ENCODE data around the gene SCN10A.
A peak's percentile ranks its signal among the peaks of the same experiment; 100 is the strongest.

SCN10A gene

GRCh38 chr3:38652934-38653333, 163.1 kb downstream of the SCN10A start:
- no peak for DNase-seq (ENCODE audit: low spot score)

- peak; percentile 68 for DNase-seq (ENCODE audit: low spot score)
These were observed 164.7 kb downstream of the SCN10A start for GRCh38 chr3:38651153-38651789.

DNA sequence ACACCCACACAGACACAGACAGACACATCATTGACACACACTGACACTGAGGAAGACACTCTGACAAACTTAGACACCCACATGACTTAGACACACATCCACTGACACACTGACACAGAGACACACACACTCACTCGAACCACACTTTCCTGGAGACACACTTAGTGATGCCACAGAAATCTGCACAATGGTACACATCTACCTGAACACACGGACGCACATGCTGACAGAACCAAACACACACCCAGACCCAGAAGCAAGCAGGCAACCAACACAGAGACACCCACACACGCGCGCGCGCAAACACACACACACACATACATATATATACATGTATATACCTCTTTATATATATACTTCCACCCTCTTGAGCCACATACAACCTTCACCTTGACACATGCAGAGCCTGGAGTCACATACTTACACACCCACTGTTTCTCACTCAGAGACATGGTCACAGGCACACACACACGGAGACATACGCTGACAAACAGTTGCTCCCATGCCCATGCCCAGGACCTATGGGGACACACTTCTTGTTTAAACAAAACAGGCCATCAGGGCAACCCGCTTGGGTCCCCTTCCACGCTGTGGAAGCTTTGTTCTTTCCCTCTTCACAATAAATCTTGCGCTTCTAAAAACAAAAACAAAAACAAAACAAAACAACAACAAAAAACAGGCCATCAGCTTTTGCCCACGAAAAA, 165.6 kb downstream of the SCN10A start:
- no peak for DNase-seq (ENCODE audit: low spot score)

- peak; percentile 51 for DNase-seq (ENCODE audit: low spot score)
These were observed 166.3 kb downstream of the SCN10A start, which contains the start of gene SCN5A for GRCh38 chr3:38649500-38650247. Gene SCN5A (minus strand): TSS chr3:38649687. CDS start chr3:38633307, 16,380 bp downstream.

DNA sequence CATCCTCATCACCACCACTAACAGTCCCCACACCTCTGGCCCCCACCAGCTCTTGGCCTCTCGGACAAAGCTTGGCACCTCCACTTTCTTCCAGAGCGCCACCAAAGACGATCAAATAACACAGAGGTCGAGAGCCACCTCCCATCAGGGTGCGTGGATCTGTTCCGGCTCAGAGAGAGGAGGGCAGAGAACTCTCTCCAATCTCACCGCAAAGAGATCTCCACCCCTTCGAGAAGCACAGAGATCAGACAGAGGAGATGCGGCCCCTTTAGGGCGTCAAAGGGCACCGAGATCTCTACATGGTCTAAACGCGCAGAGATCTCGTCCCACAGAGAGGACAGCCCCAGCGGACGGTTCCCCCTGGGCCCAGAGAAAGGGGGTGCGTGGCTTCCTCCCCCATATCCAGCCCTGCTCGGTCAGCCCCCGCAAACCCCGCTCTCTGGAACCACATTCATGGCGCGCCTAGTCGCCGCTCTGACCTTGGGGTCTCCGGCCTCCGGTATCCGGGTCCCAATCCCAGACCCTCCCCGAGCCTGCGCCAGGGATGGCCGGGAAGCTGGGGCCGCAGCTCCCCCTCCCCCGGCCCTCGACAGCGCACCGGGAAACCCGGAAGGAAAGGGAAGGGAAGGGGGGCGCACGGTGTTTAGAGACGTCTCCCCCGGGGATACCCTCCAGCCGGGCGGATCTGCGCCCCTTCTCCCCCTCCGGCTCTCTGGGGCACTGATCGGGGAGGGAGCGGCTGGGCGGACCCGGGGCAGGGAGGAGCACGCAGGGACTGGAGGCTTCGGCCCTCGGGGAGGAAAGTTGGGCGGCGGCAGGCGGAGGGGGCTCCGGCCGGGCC, 167.1 kb downstream of the SCN10A start:
- DNase-seq (ENCODE audit: low spot score), result no peak

- no peak for DNase-seq (ENCODE audit: low spot score)
These were observed 167.9 kb downstream of the SCN10A start for GRCh38 chr3:38648024-38648658.

DNA sequence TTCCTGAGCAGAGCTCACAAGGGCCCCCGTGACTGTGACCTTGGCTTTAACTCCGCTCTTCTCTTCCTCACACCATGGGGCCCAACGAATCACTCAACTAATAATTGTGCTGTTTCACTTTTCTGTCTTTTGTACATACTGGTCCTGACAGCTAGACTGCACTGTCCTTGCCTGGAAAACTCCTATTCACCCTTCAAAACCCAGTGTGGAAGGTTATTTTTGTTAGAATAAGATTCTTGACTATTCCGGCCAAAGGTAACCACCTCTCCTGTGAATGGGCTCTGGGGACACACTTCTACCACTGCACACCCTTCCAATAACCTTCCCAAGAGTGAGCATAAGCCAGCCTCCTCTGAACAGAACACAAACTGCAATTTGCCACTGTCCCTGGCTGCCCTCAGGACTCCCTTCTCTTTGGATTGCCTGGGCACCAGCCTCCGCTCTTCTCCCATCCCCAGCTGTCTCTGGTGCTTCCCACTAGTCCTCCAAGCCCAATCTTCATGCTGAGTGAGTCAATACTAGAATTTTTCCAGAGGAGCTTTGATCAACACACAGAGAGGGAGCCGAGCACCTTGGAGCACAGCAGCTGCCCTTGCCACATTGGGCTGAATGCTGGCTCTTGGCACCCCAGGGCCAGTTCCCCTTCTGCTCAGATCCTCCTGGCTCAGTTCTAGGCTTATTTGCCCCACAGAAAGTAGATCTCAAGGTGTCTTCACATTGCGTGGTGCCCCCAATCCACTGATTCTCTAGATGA, 168.6 kb downstream of the SCN10A start:
- DNase-seq (ENCODE audit: low spot score), result no peak

All from SK-N-DZ (cell line).